Measurements from ENCODE around the gene COX20.
A peak's percentile ranks its signal among the peaks of the same experiment; 100 is the strongest.

The COX20 gene

DNA sequence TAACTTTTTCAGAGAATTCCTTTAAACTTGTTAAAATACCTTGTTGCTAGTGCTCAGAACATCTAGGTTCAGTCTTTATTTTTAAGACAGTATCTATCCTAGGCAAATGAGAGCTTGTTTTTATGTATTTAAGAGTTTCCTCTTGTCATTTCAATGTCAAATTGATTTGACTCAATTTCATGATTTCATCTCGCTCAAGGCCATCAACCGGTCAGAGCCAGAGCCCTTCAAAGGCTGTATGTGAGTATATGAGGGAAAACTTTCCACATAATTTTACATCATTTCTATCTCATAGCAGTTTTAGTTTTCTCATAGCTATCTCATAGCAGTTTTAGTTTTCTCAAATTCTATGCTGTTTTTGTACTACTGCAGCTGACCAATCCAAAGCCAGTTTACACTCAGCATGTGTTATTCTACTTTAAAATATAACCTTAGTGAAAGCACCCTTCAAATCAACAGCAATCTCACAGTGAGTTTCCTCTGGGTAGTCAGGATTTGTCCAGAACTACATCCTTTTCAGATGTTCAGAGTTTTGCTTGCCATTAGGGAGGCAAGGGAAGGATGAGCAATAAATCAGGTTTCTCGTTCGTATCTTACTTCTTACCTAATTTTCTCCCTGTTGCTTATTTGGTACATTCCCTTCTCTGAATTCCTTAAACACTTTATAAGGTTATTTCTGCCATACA, 16.2 kb downstream of the COX20 start:
- DNase-seq (ENCODE audit: insufficient read length, low spot score) (no peak), FAIRE-seq (peak; percentile 46)
- TF ChIP-seq, protein P1, sequence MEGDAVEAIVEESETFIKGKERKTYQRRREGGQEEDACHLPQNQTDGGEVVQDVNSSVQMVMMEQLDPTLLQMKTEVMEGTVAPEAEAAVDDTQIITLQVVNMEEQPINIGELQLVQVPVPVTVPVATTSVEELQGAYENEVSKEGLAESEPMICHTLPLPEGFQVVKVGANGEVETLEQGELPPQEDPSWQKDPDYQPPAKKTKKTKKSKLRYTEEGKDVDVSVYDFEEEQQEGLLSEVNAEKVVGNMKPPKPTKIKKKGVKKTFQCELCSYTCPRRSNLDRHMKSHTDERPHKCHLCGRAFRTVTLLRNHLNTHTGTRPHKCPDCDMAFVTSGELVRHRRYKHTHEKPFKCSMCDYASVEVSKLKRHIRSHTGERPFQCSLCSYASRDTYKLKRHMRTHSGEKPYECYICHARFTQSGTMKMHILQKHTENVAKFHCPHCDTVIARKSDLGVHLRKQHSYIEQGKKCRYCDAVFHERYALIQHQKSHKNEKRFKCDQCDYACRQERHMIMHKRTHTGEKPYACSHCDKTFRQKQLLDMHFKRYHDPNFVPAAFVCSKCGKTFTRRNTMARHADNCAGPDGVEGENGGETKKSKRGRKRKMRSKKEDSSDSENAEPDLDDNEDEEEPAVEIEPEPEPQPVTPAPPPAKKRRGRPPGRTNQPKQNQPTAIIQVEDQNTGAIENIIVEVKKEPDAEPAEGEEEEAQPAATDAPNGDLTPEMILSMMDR (IDR thresholded peaks at IDR 0.05; ENCODE audit: insufficient read depth, missing control alignments), result no peak

DNA sequence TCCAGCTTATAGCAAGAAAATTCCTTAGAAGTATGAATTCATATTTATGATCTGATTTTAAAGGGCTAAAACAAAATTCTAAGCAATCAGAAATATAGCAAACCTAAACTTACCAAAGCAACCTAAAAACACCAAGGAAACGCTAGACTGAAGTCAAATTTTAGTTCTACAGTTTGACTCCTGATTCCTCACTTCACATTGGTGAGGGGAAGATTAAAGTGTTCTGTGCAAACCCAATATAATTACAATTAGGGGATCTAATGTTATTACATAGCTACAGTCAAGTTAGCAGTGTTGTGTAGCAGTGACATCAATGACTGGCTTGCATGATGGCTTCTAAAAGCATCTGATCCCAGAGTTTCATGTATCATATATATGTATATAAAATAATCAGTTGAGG, 17.2 kb downstream of the COX20 start:
- DNase-seq (ENCODE audit: insufficient read length, low spot score) (no peak), FAIRE-seq (no peak)
- TF ChIP-seq, protein P1 (IDR thresholded peaks at IDR 0.05; ENCODE audit: insufficient read depth, missing control alignments), result no peak

GRCh38 chr1:244854166-244854565, 18.7 kb downstream of the COX20 start:
- DNase-seq (ENCODE audit: insufficient read length, low spot score), result no peak
- TF ChIP-seq, protein P1 (IDR thresholded peaks at IDR 0.05; ENCODE audit: insufficient read depth, missing control alignments), result no peak
- no peak for FAIRE-seq

DNA sequence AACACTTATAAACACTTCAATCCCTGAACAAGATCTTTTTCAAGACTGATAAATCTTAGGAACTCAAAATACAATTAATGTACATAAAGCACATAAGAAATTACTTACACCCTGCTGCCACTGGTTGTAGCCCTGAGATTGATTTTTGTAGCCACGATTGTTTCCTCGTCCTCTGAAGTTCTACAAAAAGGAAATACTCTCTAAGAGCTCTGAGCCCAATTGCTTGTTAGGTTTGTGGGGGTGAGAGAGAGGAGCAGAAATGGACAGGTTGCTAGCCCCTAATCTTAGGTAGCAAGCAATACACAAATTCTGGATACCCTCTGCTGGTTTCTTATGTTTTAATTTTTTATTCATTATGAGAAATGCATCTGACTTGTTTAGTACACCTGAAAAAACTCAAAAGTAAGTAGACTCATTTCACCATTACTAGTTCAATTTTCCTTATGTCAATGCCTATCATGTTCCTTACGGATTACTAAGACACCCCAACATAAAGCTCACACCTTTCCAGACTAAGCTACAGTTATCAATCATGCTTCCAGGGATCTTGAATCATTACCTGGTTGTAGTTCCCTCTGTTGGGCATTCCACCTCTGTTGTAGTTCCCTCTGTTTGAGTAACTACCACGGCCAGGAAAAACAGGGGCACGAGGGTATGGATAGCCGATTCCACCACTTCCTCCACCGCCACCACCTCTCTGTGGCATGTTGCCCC, 19.6 kb downstream of the COX20 start:
- TF ChIP-seq, protein P1 (IDR thresholded peaks at IDR 0.05; ENCODE audit: insufficient read depth, missing control alignments), result no peak
- DNase-seq (ENCODE audit: insufficient read length, low spot score), result no peak
- peak; percentile 69 for FAIRE-seq

DNA sequence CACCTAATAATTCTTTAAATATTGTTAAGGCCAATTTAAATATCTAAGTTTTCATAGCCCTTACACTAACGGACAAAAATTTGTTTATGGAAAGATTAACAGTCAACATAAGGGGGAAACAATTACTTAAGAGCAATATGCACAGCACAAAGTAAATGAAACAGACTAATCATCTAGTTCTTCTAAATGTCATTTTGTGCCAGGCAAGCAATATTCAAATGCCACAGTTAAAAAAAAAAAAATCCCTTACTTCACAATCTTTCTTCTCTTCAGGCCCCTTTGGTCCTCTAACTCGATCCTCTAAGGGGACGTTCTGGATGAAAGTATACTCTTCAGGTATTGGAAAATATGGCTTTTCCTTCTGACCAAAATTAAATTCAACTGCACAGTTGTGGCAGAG, 22.3 kb downstream of the COX20 start:
- DNase-seq (ENCODE audit: insufficient read length, low spot score) (no peak), FAIRE-seq (no peak)
- TF ChIP-seq, protein P1 (IDR thresholded peaks at IDR 0.05; ENCODE audit: insufficient read depth, missing control alignments), result no peak

DNA sequence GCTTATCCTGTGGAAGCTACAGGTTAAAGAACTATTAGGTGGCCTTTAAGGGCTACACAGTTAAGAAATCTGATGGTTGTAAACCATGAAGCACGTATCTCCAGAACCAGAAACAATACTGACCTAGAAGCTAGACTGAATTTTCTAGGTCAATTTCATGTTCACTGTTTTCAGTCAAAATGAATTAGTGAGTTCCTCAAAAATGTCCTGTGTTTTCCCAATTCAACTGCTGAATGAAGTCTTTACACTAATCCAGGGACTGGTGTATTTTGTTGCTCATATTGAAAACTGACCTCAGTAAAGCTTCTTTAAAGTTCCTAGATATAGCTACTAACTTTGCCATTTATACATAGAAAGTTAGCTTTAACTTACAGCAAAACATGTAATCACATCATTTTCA, 22.9 kb downstream of the COX20 start:
- DNase-seq (ENCODE audit: insufficient read length, low spot score) (no peak), FAIRE-seq (peak; percentile 67)
- TF ChIP-seq, protein P1 (IDR thresholded peaks at IDR 0.05; ENCODE audit: insufficient read depth, missing control alignments), result no peak

- DNase-seq (ENCODE audit: insufficient read length, low spot score) (no peak), FAIRE-seq (no peak)
- TF ChIP-seq, protein P1 (IDR thresholded peaks at IDR 0.05; ENCODE audit: insufficient read depth, missing control alignments), result no peak
These were observed 24.6 kb downstream of the COX20 start for GRCh38 chr1:244860078-244860477.
